DOHH2 (cell line): ENCODE data around the gene ID2.

Experiments used
- H3F3A ChIP-seq: fragments of 200-600 bp; sonication (generic), shearing (Covaris generic); 2 replicates; pipeline ENCODE4 v1.6.0; 2016; ENCODE audit warnings: antibody characterized with exemption, mild to moderate bottlenecking; ENCODE audit not compliant: control insufficient read depth, insufficient read depth
- H3K27ac ChIP-seq: fragments of 200-600 bp; sonication (generic); 2 replicates; pipeline ENCODE4 v1.5.1; 2014; ENCODE audit warnings: low read depth, mild to moderate bottlenecking, low read length, moderate library complexity
- H3K27me3 ChIP-seq: fragments of 200-600 bp; sonication (generic); 2 replicates; pipeline ENCODE4 v1.6.1; 2014; ENCODE audit warnings: mild to moderate bottlenecking, low read length, mixed read lengths; ENCODE audit not compliant: control insufficient read depth
- H3K36me3 ChIP-seq: fragments of 200-600 bp; sonication (generic); 2 replicates; pipeline ENCODE4 v1.6.1; 2014; ENCODE audit warnings: mild to moderate bottlenecking, low read length, moderate library complexity, mixed read lengths; ENCODE audit not compliant: control insufficient read depth
- H3K4me1 ChIP-seq: fragments of 200-600 bp; sonication (generic); 2 replicates; pipeline ENCODE4 v1.6.1; 2014; ENCODE audit warnings: mild to moderate bottlenecking, low read length, mixed read lengths; ENCODE audit not compliant: control insufficient read depth
- H3K4me2 ChIP-seq: fragments of 200-600 bp; sonication (generic); 2 replicates; pipeline ENCODE4 v1.6.0; 2014; ENCODE audit warnings: mild to moderate bottlenecking, low read length, moderate library complexity
- H3K4me3 ChIP-seq: fragments of 200-600 bp; sonication (generic); 2 replicates; pipeline ENCODE4 v1.5.1; 2014; ENCODE audit warnings: mild to moderate bottlenecking, low read length, mixed read lengths
- H3K79me2 ChIP-seq: fragments of 200-600 bp; sonication (generic); 2 replicates; pipeline ENCODE4 v1.6.1; 2014; ENCODE audit warnings: mild to moderate bottlenecking, low read length, mixed read lengths; ENCODE audit not compliant: control insufficient read depth
- H3K9me2 ChIP-seq: fragments of 200-600 bp; sonication (generic); replicated peaks from 2 replicates; pipeline ENCODE4 v1.6.1; 2014; ENCODE audit warnings: mild to moderate bottlenecking, low read length, mixed read lengths; ENCODE audit not compliant: control insufficient read depth
- H3K9me3 ChIP-seq: fragments of 200-600 bp; sonication (generic); 2 replicates; pipeline ENCODE4 v1.6.1; 2014; ENCODE audit warnings: antibody characterized with exemption, low read length, mixed read lengths; ENCODE audit not compliant: control insufficient read depth, insufficient read depth
- H4K20me1 ChIP-seq: fragments of 200-600 bp; sonication (generic); 2 replicates; pipeline ENCODE4 v1.6.0; 2014; ENCODE audit warnings: low read depth, mild to moderate bottlenecking, antibody characterized with exemption, low read length, moderate library complexity; ENCODE audit not compliant: control insufficient read depth, insufficient read depth
- CTCF ChIP-seq: fragments of 200-600 bp; sonication (generic); IDR thresholded peaks from one replicate; pipeline ENCODE4 v1.5.1; 2014; ENCODE audit warnings: antibody characterized with exemption, mild to moderate bottlenecking, low read depth, low read length; ENCODE audit not compliant: poor library complexity, severe bottlenecking
- EZH2phosphoT487 ChIP-seq: fragments of 200-600 bp; sonication (generic); IDR thresholded peaks from 2 replicates; pipeline ENCODE4 v1.6.1; 2017; ENCODE audit warnings: borderline replicate concordance, mild to moderate bottlenecking, antibody characterized with exemption, low read length, moderate library complexity, mixed read lengths

Gene ID2

GRCh38 chr2:8709611-8710010 is 27.8 kb downstream of the ID2 start:
- no peak overlapping the region for H3K4me2 ChIP-seq
- H3K36me3 ChIP-seq = no peaks in the 10 kb centered on the region
- no peaks in the 10 kb centered on the region for H3K79me2 ChIP-seq
- TF ChIP-seq EZH2phosphoT487 (no peak), CTCF (no peak)
- H3K9me3 ChIP-seq = peaks cover 4% of the 10 kb centered on the region; the same call in 1 of the 2 replicates
- no peaks in the 10 kb centered on the region for H3K27me3 ChIP-seq
- H3F3A ChIP-seq = no peaks in the 10 kb centered on the region
- no peaks in the 10 kb centered on the region for H3K4me1 ChIP-seq
- no peaks in the 10 kb centered on the region for H4K20me1 ChIP-seq
- no peak overlapping the region for H3K4me3 ChIP-seq
- H3K27ac ChIP-seq = no peak overlapping the region
- no peaks in the 10 kb centered on the region for H3K9me2 ChIP-seq

GRCh38 chr2:8710951-8711350 is 29.1 kb downstream of the ID2 start:
- no peaks in the 10 kb centered on the region for H3K9me2 ChIP-seq
- no peaks in the 10 kb centered on the region for H4K20me1 ChIP-seq
- TF ChIP-seq EZH2phosphoT487 = no peak
- no peak for TF ChIP-seq CTCF
- H3K4me3 ChIP-seq = no peak overlapping the region
- H3K27ac ChIP-seq = no peak overlapping the region
- no peaks in the 10 kb centered on the region for H3F3A ChIP-seq
- H3K9me3 ChIP-seq = peaks cover 8% of the 10 kb centered on the region
- no peak overlapping the region for H3K4me2 ChIP-seq
- H3K27me3 ChIP-seq = no peaks in the 10 kb centered on the region
- H3K36me3 ChIP-seq = no peaks in the 10 kb centered on the region
- H3K79me2 ChIP-seq = no peaks in the 10 kb centered on the region
- H3K4me1 ChIP-seq = no peaks in the 10 kb centered on the region

- no peak overlapping the region for H3K4me2 ChIP-seq
- H3K79me2 ChIP-seq = no peaks in the 10 kb centered on the region
- no peaks in the 10 kb centered on the region for H3K36me3 ChIP-seq
- TF ChIP-seq CTCF (no peak), EZH2phosphoT487 (no peak)
- no peaks in the 10 kb centered on the region for H3F3A ChIP-seq
- H3K4me3 ChIP-seq = no peak overlapping the region
- no peaks in the 10 kb centered on the region for H4K20me1 ChIP-seq
- no peak overlapping the region for H3K27ac ChIP-seq
- no peaks in the 10 kb centered on the region for H3K4me1 ChIP-seq
- H3K9me2 ChIP-seq = no peaks in the 10 kb centered on the region
- no peaks in the 10 kb centered on the region for H3K27me3 ChIP-seq
- peaks cover 13% of the 10 kb centered on the region for H3K9me3 ChIP-seq
These were observed 32.4 kb downstream of the ID2 start for GRCh38 chr2:8714283-8714682.

GRCh38 chr2:8714971-8715370 is 33.1 kb downstream of the ID2 start:
- Histone ChIP-seq H3K4me2 (no peak overlapping the region), H4K20me1 (no peaks in the 10 kb centered on the region), H3K4me1 (no peaks in the 10 kb centered on the region), H3K27ac (no peak overlapping the region), H3K9me2 (no peaks in the 10 kb centered on the region), H3K79me2 (no peaks in the 10 kb centered on the region), H3K27me3 (no peaks in the 10 kb centered on the region), H3K4me3 (no peak overlapping the region), H3K9me3 (peaks cover 13% of the 10 kb centered on the region), H3K36me3 (no peaks in the 10 kb centered on the region), H3F3A (no peaks in the 10 kb centered on the region)
- no peak for TF ChIP-seq CTCF
- no peak for TF ChIP-seq EZH2phosphoT487
